Stimulated activated CD8-positive, alpha-beta memory T cell treated with anti-CD3 and anti-CD28 coated beads, Interleukin-15, amount 100 ng/mL, for 1 hour (primary cell): ENCODE results near the gene PADI1.

Experiments used
- DNase-seq: peaks from one replicate; pipeline ENCODE4 v3.0.0-alpha.2; 2020; ENCODE audit warnings: low read depth

Gene PADI1

GRCh38 chr1:17181781-17182464 lies 23.0 kb upstream of the PADI1 start:
- DNase-seq: no peak

- DNase-seq: no peak
These were observed 21.4 kb upstream of the PADI1 start for GRCh38 chr1:17183388-17184160.

GRCh38 chr1:17184161-17184665 lies 20.7 kb upstream of the PADI1 start:
- DNase-seq: no peak

GRCh38 chr1:17184822-17185484 lies 20.0 kb upstream of the PADI1 start:
- DNase-seq: no peak

GRCh38 chr1:17185485-17185860 lies 19.5 kb upstream of the PADI1 start:
- DNase-seq: no peak

- no peak for DNase-seq
These were observed 18.6 kb upstream of the PADI1 start for GRCh38 chr1:17186216-17186909.

- DNase-seq: no peak
These were observed 17.9 kb upstream of the PADI1 start for GRCh38 chr1:17187051-17187450.

GRCh38 chr1:17188217-17188616 lies 16.7 kb upstream of the PADI1 start:
- DNase-seq: no peak

GRCh38 chr1:17188889-17189631 lies 15.9 kb upstream of the PADI1 start:
- DNase-seq: no peak

- DNase-seq: no peak
These were observed 15.3 kb upstream of the PADI1 start for GRCh38 chr1:17189632-17189990.

- no peak for DNase-seq
These were observed 14.6 kb upstream of the PADI1 start for GRCh38 chr1:17190010-17190995.

GRCh38 chr1:17191990-17192242 lies 13.0 kb upstream of the PADI1 start:
- no peak for DNase-seq

GRCh38 chr1:17192394-17193221 lies 12.3 kb upstream of the PADI1 start:
- no peak for DNase-seq

GRCh38 chr1:17193222-17194132 lies 11.5 kb upstream of the PADI1 start:
- no peak for DNase-seq

- DNase-seq: no peak
These were observed 10.8 kb upstream of the PADI1 start for GRCh38 chr1:17194133-17194475.

GRCh38 chr1:17194615-17195528 lies 10.1 kb upstream of the PADI1 start:
- DNase-seq: no peak

- no peak for DNase-seq
These were observed 9.2 kb upstream of the PADI1 start for GRCh38 chr1:17195731-17196130.
